KBM-7 (cell line): ENCODE data around the gene RPL32.
"Not testable (repeated sequence)": the region's sequence is repeated elsewhere in the genome, so short reads cannot be mapped to it uniquely, and the experiment has no call there.

Experiments
- DNase-seq: peaks from one replicate; pipeline ENCODE4 v3.0.0-alpha.2; 2015
- in situ Hi-C: fragments of 300-500 bp; cut with MboI; formaldehyde crosslinking; loops from 2 replicates; pipeline ENCODE4 v1.14.3; 2020; ENCODE audit warnings: low sequenced_read_pairs, low pct_unique_long_range_greater_than_20kb, mixed read lengths

The RPL32 gene

DNA sequence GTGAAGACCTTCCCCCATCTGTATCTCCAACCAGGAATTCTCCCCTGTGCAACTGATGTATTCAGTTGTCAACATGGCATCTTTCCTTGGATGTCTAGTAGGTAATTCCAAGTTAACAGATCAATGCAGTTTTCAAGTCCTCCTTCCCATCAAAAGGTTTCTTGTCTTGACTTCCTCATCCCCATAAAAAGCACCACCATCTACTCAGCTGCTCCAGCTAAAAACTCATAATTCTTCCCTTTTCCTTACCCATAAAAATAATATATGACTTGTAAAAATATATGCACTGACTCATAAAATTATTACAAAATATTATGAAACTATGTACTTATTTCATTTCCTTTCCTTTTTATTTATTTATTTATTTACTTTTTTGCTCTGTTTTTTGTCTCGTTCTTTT, 49.9 kb downstream of the RPL32 start:
- in situ Hi-C loops, result no loop called here
- DNase-seq, result no peak

GRCh38 chr3:12787967-12788690, 53.2 kb downstream of the RPL32 start:
- DNase-seq, in situ Hi-C loops: not testable (repeated sequence)

DNA sequence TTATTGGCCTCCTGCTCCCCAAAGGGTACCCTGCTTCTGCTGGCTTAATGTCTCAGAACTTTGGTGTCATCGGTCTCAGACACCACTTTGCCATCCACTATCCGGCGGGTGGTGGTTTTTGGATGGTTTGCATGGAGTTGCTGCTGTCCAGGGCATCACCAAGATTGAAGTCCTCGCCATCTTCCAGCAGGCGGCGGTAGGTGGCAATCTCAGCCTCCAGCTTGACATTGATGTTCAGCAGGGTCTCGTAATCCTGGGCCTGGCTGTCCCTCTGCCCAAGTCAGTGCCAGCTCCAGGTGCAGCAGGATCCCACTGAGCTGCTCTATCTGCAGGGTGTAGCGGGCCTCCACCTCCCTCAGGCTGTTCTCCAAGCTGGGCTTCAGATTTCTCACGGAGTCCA, 54.0 kb downstream of the RPL32 start:
- peak; percentile 35 for DNase-seq
- in situ Hi-C loops, result not testable (repeated sequence)

DNA sequence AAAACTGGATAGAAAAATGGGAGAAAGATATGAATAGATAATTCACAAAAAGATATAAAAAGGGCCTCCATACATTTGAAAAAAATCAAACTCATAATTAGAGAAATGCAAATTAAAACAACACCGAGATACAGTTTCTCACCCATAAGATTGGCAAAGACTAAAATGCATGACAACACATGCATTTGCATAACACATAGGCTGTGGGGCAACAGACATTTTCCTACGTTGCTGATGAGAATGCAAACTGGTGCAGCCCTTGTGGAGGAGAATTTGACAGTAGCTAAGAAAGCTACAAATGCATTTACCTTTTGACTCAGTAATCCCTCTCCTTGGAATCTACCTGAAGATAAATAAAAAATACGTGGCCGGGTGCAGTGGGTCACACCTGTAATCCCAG, 56.3 kb downstream of the RPL32 start:
- in situ Hi-C loops, result no loop called here
- DNase-seq, result no peak
